Measurements from ENCODE around the gene MGAT4A.

The MGAT4A gene

DNA sequence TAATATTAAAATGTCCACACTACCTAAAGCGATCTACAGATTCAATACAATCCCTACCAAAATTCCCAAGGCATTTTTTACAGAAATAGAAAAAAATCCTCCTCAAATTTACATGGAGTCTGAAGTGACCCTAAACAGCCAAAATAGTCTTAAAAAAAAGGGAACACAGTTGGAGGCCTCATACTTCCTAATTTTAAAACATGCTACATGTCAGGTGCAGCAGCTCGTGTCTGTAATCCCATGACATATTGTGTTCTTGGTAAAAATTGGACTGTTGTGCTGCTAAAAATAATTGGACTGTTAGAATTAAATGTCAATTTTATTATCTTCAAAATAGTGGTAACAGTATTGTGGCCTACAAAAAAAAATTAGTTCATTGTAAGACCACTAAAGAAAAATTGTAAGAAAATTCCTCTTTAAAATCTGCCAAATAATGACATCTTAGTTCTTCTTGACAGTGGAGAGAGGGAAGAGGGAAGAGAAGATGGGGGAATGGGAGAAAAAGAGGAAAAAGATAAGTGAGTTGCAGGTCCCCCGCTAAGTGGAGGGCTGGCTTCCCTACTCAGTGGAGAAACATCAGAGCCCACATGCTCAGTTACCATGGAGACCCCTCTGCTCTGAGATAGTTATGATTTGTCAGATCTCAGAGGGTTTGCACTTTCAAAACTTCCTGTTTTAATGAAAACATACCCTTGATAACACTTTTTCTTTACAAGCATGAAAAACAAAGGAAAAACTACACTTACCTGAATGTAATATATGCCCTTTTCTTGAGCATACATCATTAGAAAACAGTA, 76.0 kb downstream of the MGAT4A start:
- TF ChIP-seq, protein P1, sequence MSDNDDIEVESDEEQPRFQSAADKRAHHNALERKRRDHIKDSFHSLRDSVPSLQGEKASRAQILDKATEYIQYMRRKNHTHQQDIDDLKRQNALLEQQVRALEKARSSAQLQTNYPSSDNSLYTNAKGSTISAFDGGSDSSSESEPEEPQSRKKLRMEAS (IDR thresholded peaks at IDR 0.05; ENCODE audit: low read depth, low read length): no peak
- TF ChIP-seq, protein P2, sequence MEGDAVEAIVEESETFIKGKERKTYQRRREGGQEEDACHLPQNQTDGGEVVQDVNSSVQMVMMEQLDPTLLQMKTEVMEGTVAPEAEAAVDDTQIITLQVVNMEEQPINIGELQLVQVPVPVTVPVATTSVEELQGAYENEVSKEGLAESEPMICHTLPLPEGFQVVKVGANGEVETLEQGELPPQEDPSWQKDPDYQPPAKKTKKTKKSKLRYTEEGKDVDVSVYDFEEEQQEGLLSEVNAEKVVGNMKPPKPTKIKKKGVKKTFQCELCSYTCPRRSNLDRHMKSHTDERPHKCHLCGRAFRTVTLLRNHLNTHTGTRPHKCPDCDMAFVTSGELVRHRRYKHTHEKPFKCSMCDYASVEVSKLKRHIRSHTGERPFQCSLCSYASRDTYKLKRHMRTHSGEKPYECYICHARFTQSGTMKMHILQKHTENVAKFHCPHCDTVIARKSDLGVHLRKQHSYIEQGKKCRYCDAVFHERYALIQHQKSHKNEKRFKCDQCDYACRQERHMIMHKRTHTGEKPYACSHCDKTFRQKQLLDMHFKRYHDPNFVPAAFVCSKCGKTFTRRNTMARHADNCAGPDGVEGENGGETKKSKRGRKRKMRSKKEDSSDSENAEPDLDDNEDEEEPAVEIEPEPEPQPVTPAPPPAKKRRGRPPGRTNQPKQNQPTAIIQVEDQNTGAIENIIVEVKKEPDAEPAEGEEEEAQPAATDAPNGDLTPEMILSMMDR (IDR thresholded peaks at IDR 0.05; ENCODE audit: low read depth, low read length): no peak
- no peak for TF ChIP-seq POLR2A (IDR thresholded peaks at IDR 0.05; ENCODE audit: extremely low read depth, insufficient read length)
- no peak for TF ChIP-seq MYC (IDR thresholded peaks at IDR 0.05; ENCODE audit: low read depth, low read length)
- H3K4me3 ChIP-seq (ENCODE audit: low read depth, low read length): no peak overlapping the region
- peak; percentile 87 for DNase-seq (ENCODE audit: low read depth)

DNA sequence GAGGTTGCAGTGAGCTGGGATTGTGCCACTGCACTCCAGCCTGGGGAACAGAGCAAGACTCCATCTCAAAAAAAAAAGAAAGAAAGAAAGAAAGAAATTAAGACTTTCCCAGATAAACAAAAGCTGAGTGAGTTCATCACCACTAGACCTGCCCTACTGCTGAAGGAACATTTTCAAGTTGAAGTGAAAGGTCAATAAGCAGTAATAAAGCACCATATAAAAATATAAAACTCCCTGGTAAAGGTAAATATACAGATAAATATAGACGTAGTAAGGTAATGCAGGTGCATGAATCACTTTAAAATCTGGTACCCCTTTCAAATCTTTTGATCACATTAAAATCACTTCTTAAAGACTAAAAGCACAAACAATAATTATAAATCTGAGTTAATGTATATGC, 79.9 kb downstream of the MGAT4A start:
- no peak for DNase-seq (ENCODE audit: low read depth)
- TF ChIP-seq MYC (IDR thresholded peaks at IDR 0.05; ENCODE audit: low read depth, low read length) (no peak), POLR2A (IDR thresholded peaks at IDR 0.05; ENCODE audit: extremely low read depth, insufficient read length) (no peak)
- TF ChIP-seq, protein P2 (IDR thresholded peaks at IDR 0.05; ENCODE audit: low read depth, low read length): no peak
- TF ChIP-seq, protein P1 (IDR thresholded peaks at IDR 0.05; ENCODE audit: low read depth, low read length): no peak
- H3K4me3 ChIP-seq (ENCODE audit: low read depth, low read length): no peak overlapping the region

DNA sequence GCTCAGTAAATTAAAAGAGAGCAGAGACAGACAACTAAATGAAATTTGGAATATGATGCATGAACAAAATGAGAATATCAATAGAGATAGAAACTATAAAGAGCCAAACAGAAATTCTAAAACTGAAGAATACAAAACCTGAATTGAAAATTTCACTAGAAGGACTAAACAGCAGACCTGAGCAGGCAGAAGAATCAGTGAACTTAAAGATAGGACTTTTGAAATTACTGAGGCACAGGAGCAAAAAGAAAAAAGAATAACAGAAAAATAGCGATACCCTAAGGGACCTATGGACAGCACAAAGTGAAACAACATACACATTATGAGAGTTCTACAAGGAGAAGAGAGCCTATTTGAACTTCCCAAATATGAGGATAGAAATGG, 80.9 kb downstream of the MGAT4A start:
- TF ChIP-seq, protein P1 (IDR thresholded peaks at IDR 0.05; ENCODE audit: low read depth, low read length): no peak
- TF ChIP-seq, protein P2 (IDR thresholded peaks at IDR 0.05; ENCODE audit: low read depth, low read length): no peak
- TF ChIP-seq POLR2A (IDR thresholded peaks at IDR 0.05; ENCODE audit: extremely low read depth, insufficient read length) (no peak), MYC (IDR thresholded peaks at IDR 0.05; ENCODE audit: low read depth, low read length) (no peak)
- H3K4me3 ChIP-seq (ENCODE audit: low read depth, low read length): no peak overlapping the region
- no peak for DNase-seq (ENCODE audit: low read depth)

DNA sequence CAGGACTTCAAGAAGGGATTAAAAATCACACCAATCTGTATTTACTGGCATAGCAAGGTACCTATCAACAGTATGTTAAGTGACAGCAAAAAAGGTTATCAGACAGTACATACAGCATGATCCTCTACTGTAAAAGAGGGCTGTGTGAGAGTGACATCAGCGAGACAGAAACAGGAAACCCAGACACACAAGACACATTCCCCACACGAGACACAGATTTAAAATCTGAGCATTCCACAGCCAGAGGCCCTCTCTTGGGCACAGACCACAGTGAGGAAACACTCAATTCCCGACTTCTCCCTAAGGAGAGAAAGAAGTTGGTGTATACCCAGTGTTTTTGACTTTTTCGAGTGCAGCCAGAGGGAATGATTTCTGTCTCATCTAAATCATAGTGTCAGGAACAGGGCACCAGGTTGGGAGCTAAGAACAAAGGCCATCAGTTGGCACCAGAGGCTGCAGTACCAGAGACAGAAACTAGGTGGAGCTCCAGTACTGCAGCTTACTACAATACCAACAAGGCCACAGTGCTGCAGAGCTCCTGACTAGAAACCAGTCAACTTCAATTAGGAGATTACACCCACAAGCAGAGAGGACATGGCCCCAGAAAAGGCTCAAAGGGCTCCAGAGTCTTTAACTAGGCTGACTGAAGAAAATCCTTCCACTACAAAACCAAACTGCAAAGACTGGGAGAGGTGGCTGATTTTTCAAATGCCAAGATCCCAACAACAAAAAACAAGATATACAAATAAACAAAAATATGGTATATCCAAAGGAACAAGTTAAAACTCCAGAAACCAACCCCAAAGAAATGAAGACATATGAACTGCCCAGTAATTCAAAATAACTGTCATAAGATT, 81.6 kb downstream of the MGAT4A start:
- no peak overlapping the region for H3K4me3 ChIP-seq (ENCODE audit: low read depth, low read length)
- DNase-seq (ENCODE audit: low read depth): peak; percentile 91
- TF ChIP-seq, protein P2 (IDR thresholded peaks at IDR 0.05; ENCODE audit: low read depth, low read length): peak; percentile 99
- TF ChIP-seq MYC (IDR thresholded peaks at IDR 0.05; ENCODE audit: low read depth, low read length) (no peak; the same call in 1 of the 2 replicates), POLR2A (IDR thresholded peaks at IDR 0.05; ENCODE audit: extremely low read depth, insufficient read length) (no peak)

DNA sequence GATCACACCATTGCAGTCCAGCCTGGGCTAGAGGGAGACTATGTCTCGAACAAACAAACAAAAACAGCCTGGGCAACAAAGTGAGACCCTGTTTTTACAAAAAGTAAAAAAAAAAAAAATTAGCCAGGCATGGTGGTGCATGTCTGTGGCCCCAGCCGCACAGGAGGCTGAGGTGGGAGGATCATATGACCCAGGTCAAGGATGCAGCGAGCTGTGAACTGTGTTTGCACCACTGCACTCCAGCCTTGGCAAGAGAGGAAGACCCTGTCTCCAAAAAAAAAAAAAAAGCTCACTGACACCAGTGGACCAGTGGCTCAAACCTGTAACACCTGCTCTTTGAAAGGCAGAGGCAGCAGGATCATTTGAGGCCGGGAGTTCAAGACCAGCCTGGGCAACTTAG, 82.5 kb downstream of the MGAT4A start:
- TF ChIP-seq MYC (IDR thresholded peaks at IDR 0.05; ENCODE audit: low read depth, low read length): no peak
- TF ChIP-seq POLR2A (IDR thresholded peaks at IDR 0.05; ENCODE audit: extremely low read depth, insufficient read length): no peak
- TF ChIP-seq, protein P2 (IDR thresholded peaks at IDR 0.05; ENCODE audit: low read depth, low read length): no peak
- TF ChIP-seq, protein P1 (IDR thresholded peaks at IDR 0.05; ENCODE audit: low read depth, low read length): no peak
- H3K4me3 ChIP-seq (ENCODE audit: low read depth, low read length): no peak overlapping the region
- DNase-seq (ENCODE audit: low read depth): no peak
